Right atrium auricular region (tissue), 2 donors: Measurements from ENCODE around the gene ANKFN1. TPM values are rescaled to one million over a fixed set of nuclear protein-coding genes. Genes with fewer than 3 reads are reported as not detected.

ENCODE experiments used
- DNase-seq: peaks from one replicate; pipeline ENCODE4 v3.0.0-alpha.2; 2019; ENCODE audit warnings: low spot score
- H3K27ac ChIP-seq, 2 donors: fragments of 200-600 bp; sonication (generic); 1 replicate in 1 of 2; 2 replicates in 1 of 2; pipeline ENCODE4 v1.5.1; 2016 to 2019
- H3K27me3 ChIP-seq, 2 donors: fragments of 200-600 bp; sonication (generic); one replicate each; pipeline versions ENCODE4 v1.5.1 to v1.6.0; 2017 to 2019
- H3K36me3 ChIP-seq: fragments of 200-600 bp; sonication (generic); one replicate; pipeline ENCODE4 v1.5.1; 2016
- H3K4me1 ChIP-seq, 2 donors: fragments of 200-600 bp; sonication (generic); one replicate each; pipeline versions ENCODE4 v1.5.1 to v1.6.0; 2017 to 2019
- H3K4me3 ChIP-seq, 2 donors: fragments of 200-600 bp; sonication (generic); 1 replicate in 1 of 2; 2 replicates in 1 of 2; pipeline ENCODE4 v1.5.1; 2017 to 2019; ENCODE audit warnings: mild to moderate bottlenecking in 1 of 2, moderate library complexity in 1 of 2
- H3K9me3 ChIP-seq, 2 donors: fragments of 200-600 bp; sonication (generic); one replicate each; pipeline ENCODE4 v1.5.1; 2019
- CTCF ChIP-seq, 2 donors: fragments of 200-600 bp; sonication (generic); IDR thresholded peaks; one replicate each; pipeline ENCODE4 v1.5.1; 2019; ENCODE audit warnings: antibody characterized with exemption in 2 of 2
- total RNA-seq, 2 donors: library from RNA; depleted of rRNA; stranded (reverse); fragments of >200 nt; gene quantifications; one replicate each; pipeline ENCODE4 v1.1.0, GENCODE V29; 2016

ANKFN1 gene
- total RNA-seq, 2 donors from 2014 or later = 0.67 TPM; not detected in 1

DNA sequence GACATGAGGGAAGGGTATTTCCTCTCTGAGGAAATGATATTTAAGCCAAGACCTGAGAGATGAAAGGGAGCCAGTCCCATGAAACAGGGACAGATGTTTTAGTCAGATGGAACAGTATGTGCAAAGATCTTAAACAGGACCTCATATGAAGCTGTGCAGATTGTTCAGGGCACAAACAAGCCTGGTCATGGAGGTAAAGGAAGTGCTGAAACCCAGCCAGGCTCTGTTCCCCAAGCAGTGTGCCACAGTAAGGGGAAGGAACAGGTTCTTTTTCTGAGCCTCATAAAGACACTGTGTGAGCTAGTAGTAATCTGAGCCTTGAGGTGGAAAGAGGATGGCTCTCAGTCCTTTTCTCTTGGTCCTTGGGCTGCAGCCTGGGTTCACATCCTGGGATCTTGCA lies 159.9 kb downstream of the ANKFN1 start:
- no peaks in the 10 kb centered on the region for H3K9me3 ChIP-seq
- no peaks in the 10 kb centered on the region for H3K27me3 ChIP-seq
- H3K4me3 ChIP-seq = no peak overlapping the region
- no peak for TF ChIP-seq CTCF (IDR thresholded peaks at IDR 0.05)
- H3K4me1 ChIP-seq = no peaks in the 10 kb centered on the region
- no peak for DNase-seq
- H3K27ac ChIP-seq = no peak overlapping the region
- H3K36me3 ChIP-seq = no peaks in the 10 kb centered on the region

- no peak for TF ChIP-seq CTCF (IDR thresholded peaks at IDR 0.05)
- Histone ChIP-seq H3K36me3 (no peaks in the 10 kb centered on the region), H3K27ac (no peak overlapping the region), H3K4me3 (no peak overlapping the region), H3K9me3 (no peaks in the 10 kb centered on the region), H3K4me1 (no peaks in the 10 kb centered on the region), H3K27me3 (no peaks in the 10 kb centered on the region)
- no peak for DNase-seq
Measured at GRCh38 chr17:56314026-56314425, 160.8 kb downstream of the ANKFN1 start.

DNA sequence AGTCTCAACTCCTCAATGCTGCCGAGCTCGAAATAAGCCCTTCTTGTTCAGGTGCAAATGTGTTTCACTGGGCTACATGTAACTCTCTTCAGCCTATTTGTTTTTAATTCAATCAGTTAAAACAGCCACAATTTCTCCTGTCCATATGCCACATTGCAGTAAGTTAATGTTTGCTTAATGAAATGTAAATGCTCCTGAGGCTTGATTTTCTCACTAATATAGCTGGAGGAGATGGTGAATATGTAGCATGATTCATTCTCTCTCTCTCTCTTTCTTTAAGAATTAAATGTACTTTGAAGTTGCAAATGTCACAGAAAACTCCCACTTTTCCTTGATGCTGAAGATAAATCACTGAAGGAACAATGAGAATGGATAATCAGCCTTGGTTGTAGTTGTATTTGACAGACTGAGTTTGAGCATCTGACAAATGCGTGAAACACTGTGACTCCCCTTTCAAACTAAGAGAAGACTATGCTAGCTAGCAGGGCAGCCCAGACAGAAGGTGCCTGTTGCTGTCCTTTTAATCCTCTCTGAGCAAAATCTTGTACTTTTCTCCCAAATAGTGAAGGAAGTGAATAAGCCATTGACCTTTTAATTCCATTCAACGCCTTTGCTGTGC lies 161.8 kb downstream of the ANKFN1 start:
- no peaks in the 10 kb centered on the region for H3K9me3 ChIP-seq
- DNase-seq = no peak
- H3K36me3 ChIP-seq = no peaks in the 10 kb centered on the region
- no peak overlapping the region for H3K27ac ChIP-seq
- no peaks in the 10 kb centered on the region for H3K4me1 ChIP-seq
- no peak for TF ChIP-seq CTCF (IDR thresholded peaks at IDR 0.05)
- no peaks in the 10 kb centered on the region for H3K27me3 ChIP-seq
- no peak overlapping the region for H3K4me3 ChIP-seq

- no peak for TF ChIP-seq CTCF (IDR thresholded peaks at IDR 0.05)
- Histone ChIP-seq H3K27ac (no peak overlapping the region), H3K4me3 (no peak overlapping the region), H3K4me1 (no peaks in the 10 kb centered on the region), H3K36me3 (no peaks in the 10 kb centered on the region), H3K9me3 (no peaks in the 10 kb centered on the region), H3K27me3 (no peaks in the 10 kb centered on the region)
- DNase-seq = no peak
Measured at GRCh38 chr17:56316604-56317003, 163.3 kb downstream of the ANKFN1 start.

DNA sequence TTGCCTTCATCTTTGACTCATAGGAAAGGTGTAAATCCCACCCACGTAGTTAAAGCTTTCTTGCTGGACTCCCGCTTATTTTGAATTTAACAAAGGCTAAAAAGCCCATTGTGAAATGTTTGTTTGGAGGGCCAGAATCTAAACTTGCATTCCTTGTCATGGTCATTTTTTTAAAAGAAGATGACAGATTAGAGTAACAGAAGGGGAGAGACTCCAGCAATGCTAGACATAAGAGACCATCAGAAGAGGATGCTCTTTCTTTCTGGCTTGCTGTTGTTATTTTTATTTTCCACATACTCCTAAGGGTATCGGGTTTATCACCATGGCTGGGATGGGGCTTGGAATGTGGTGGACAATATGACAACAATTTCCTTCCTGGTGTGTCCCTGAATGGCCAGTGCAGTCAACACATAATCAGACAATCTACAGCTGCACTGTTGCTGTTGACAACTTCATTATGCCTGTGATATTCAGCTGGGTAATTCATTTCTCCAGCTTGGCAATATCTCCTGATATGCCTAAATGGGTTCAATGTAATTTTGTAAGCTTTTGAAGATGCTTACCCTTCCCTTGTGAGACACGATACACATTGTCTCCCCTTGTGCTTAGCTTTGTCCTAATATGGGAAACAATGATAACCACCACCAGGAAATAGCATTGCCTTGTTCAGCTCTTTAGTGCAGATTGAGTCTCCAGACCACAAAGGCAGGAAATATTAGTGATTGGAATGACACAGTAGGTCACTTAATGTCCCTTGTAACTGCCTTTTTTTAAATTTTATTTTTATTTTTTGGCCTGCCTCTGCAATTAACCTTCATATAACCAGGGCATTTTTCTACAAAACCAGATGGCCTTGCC lies 164.3 kb downstream of the ANKFN1 start:
- no peaks in the 10 kb centered on the region for H3K4me1 ChIP-seq
- H3K27me3 ChIP-seq = no peaks in the 10 kb centered on the region
- no peaks in the 10 kb centered on the region for H3K9me3 ChIP-seq
- H3K27ac ChIP-seq = no peak overlapping the region
- DNase-seq = no peak
- no peaks in the 10 kb centered on the region for H3K36me3 ChIP-seq
- TF ChIP-seq CTCF (IDR thresholded peaks at IDR 0.05) = no peak
- H3K4me3 ChIP-seq = no peak overlapping the region
